Measurements from ENCODE around the gene SLC22A16.
"Not testable (repeated sequence)": the region's sequence is repeated elsewhere in the genome, so short reads cannot be mapped to it uniquely, and the experiment has no call there.

Gene SLC22A16

GRCh38 chr6:110476046-110476849, at the start of gene SLC22A16:
Gene SLC22A16, minus strand, starts transcription at chr6:110476613. Its CDS starts 39 bp downstream, at chr6:110476574.
- peak; percentile 65 for DNase-seq

DNA sequence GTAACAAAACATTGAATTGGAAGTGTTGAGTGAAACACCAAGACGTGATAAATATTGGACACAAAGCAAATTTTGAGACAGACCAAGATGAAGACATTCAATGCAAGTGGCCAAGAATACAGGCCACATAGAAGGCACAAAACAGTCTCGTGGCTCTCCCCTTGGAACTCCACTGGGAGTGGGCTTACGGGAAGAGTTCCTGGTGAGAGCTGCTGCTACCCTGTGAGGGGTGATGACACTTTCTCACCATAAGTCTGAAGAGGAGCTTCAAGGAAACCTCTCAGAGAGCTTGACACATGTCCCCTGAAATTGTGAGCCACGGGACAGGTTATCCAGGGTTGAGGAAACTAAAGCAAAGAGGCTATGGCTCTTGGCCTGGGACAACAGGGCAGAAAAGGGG, 48.6 kb upstream of the SLC22A16 start:
- no peak for DNase-seq

GRCh38 chr6:110524305-110524704, 47.9 kb upstream of the SLC22A16 start:
- no peak for DNase-seq

GRCh38 chr6:110523451-110524021, 47.1 kb upstream of the SLC22A16 start:
- no peak for DNase-seq

DNA sequence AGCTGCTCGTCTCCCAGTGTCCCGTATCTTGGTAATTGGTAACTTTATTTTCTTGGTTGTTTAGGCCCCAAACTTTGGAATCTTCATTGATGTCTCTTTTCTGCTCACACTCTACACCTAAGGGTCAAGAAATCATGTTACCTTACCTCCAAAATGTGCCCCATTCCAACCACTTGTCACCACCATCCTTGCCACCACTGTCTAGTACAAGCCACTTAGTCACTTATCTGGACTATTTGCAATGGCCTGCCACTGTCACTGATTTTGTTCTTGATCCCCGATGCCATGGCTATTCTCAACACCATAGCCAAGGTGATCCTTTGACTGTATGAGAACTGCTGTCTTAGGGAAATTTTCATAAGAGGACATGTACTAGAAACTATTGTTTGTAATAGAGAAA, 46.0 kb upstream of the SLC22A16 start:
- DNase-seq: no peak

- DNase-seq: peak; percentile 56
Observed at GRCh38 chr6:110520992-110521543, 44.7 kb upstream of the SLC22A16 start.

DNA sequence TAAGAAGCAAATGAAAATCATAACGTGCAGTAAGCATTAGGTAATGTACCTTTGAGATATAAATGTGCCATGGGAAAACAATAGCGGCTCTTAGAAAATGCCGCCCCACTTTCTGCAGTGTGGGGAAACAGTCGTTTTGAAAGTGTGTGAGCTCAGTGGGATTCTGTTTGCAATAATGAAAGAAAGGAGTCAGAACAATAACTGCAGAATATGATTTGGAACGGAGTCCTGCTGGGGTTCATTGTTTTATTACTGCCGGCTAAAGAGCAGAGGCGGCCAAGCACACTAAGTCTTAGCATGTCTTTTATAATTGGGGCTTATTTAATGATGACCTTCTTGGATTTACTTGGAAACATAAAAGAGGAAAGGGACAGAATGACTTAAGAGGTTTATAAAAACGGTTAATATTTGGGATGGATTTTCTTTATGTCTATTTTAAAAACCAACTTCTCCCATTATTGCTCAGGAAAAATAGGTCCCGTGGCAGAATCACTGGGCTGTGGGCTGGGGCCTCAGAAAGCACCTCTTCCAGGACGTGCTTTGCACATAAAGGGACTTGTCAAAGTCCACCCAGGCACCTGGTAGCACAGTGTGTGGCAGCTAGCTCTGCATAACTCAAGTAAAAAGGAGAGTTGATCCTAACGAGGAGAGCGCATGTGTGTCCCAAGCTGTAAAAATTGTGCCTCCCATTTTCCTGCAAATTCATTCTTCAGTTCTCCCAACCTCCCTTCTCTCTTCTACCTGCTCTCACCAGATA, 44.0 kb upstream of the SLC22A16 start:
- DNase-seq: peak; percentile 83

DNA sequence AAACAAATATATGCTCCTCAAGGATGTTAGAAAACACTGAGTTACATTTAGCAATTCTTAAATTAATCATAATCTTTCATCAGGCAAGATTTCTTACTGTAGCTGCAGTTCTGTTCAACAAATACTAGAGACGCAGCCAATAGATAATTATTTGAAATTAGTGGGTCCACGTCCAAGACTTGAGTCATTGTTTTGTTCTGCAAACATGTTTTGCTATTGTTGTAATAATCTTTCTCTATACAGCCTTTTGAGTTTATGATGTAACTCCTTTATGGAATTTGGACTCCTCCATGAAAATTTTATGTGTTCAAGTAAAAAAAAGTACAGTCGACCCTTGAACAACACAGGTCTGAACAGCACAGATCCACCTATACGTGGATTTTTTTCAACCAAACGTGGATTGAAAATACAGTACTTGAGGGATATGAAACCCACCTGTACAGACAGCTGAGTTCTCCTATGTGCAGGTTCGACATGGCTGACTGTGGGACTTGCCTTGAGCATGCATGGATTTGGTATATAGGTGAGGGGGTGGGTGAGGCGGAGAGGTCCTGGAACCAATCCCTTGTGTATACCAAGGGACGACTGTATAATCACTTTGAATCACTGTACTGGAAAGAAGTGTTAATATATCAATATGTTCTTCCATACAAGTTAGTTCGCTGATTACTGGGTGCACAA, 41.3 kb upstream of the SLC22A16 start:
- DNase-seq: no peak

GRCh38 chr6:110517034-110517433, 40.6 kb upstream of the SLC22A16 start:
- no peak for DNase-seq

- no peak for DNase-seq
Observed at GRCh38 chr6:110514818-110515217, 38.4 kb upstream of the SLC22A16 start.

GRCh38 chr6:110512991-110513390, 36.6 kb upstream of the SLC22A16 start:
- no peak for DNase-seq

DNA sequence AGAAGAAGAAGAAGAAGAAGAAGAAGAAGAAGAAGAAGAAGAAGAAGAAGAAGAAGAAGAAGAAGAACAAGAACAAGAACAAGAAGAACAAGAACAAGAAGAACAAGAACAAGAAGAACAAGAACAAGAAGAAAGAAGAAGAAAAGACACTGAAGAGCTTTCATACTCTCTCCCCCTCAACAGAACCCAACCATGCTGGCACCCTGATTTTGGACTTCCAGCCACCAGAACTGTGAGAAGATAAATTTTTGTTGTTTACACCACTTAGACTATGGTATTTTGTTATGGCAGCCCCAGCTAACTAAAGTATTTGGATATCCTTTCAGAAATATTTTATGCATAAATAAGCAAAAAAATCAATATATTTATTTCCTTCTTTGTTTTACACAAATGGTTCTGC, 36.1 kb upstream of the SLC22A16 start:
- DNase-seq: not testable (repeated sequence)

GRCh38 chr6:110511401-110511800, 35.0 kb upstream of the SLC22A16 start:
- no peak for DNase-seq

DNA sequence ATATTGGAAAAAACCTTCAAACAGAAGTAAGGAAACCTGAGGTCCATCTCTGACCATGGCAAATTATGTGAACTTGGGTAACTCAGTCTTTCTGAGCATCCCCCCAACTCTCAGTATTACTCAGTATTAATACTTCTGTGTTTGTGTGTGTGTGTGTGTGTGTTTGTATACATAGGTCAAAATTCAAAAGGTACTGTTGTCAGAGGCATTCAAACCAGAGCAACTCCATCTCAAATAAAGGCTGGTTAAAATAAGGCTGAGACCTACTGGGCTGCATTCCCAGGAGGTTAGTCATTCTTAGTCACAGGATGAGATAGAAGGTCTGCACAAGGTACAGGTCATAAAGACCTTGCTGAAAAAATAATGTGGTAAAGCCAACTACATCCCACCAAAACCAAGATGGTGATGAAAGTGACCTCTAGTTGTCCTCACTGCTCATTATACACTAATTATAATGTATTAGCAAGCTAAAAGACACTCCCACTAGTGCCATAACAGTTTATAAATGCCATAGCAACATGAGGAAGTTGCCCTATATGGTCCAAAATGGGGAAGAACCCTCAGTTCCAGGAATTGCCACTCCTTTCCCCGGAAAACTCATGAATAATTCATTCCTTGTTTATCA, 33.3 kb upstream of the SLC22A16 start:
- no peak for DNase-seq

- DNase-seq: not testable (repeated sequence)
Observed at GRCh38 chr6:110504891-110505290, 28.5 kb upstream of the SLC22A16 start.

GRCh38 chr6:110495949-110496348, 19.5 kb upstream of the SLC22A16 start:
- no peak for DNase-seq

- DNase-seq: no peak
Observed at GRCh38 chr6:110493253-110493800, 16.9 kb upstream of the SLC22A16 start.

DNA sequence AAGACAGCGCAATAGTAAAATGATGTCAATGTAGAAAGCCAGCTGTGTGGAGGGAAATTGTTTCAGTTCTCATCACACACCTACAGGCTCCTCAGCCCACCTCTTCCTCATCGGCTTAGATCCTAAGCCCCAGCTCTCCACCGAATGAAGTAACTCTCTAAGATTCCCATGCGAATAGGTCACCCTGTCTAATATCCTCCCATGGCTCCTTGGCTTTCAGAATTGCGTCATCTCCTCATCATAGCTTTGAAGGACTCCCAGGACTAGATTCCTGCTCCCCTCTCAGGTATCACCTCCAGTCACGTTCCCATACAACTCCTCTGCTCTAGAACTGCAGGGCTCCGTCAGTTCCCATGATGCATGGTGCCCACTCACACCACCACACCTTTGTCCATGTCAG, 16.2 kb upstream of the SLC22A16 start:
- DNase-seq: no peak

DNA sequence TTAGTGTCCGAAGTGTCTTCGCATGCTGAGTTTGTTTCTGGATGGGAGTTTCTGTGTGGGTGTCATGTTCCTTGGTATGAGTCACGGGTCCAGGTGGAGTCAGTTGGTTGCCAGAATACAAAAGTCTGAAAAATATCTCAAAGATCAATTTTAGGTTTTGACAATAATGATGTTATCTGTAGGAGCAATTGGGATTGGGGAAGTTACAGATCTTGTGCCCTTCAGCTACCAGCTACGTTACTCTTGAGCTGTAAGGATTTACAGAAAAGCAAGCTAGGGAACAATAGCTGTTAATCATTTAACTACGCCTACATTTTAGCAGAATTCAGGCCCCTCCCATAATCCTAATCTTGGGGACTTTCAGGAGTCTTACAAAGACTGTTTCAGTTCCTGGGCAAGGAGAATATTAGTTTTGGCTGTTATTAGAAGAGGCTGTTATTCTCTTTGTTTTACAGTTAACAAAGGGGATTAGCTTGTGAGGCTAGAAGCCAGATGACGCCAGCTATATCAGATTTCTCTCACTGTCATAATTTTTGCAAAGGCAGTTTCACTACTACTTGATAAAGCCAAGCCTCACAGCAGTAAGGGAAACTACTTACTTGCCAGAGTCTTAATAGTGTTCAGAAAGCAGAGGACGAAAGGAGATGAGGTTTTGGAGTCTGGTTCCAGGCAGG, 15.4 kb upstream of the SLC22A16 start:
- no peak for DNase-seq

DNA sequence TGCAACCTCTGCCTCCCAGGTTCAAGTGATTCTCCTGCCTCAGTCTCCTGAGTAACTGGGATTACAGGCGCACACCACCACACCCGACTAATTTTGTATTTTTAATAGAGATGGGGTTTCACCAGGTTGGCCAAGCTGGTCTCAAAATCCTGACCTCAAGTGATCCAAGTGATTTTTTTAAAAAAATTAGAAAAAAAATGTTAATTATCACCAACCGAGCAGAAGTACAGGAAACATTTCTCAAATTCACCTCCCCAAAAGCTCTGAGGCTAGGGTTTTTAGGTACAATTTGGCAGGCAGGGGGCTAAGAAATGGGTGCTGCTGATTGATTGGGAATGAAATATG, 14.9 kb upstream of the SLC22A16 start:
- no peak for DNase-seq

- no peak for DNase-seq
Observed at GRCh38 chr6:110490110-110490509, 13.7 kb upstream of the SLC22A16 start.

All from retina (tissue), 1 donor.